K562 (cell line): Measurements from ENCODE around the gene SNX9. TPM values are rescaled to one million over a fixed set of nuclear protein-coding genes. Genes with fewer than 3 reads are reported as not detected.

Source experiments
- BCOR ChIP-seq: fragments of 450-650 bp; IDR thresholded peaks from 2 replicates; pipeline ENCODE4 v1.6.1; 2016
- CBFA2T2 ChIP-seq: fragments of 450-650 bp; conservative IDR thresholded peaks from 2 replicates; pipeline ENCODE4 v1.6.1; 2017; ENCODE audit warnings: mild to moderate bottlenecking
- DNMT1 ChIP-seq: fragments of 450-650 bp; IDR thresholded peaks from 2 replicates; pipeline ENCODE4 v1.6.1; 2016; ENCODE audit warnings: antibody characterized with exemption, mild to moderate bottlenecking
- FOXM1 ChIP-seq, 2 experiments: fragments of 450-650 bp in 1 of 2; sonication (generic) in 1 of 2; formaldehyde crosslinking in 1 of 2; IDR thresholded peaks; 2 replicates each; pipeline versions ENCODE4 v1.6.1 to v1.9.0; 2017 to 2022; ENCODE audit warnings: low read depth in 2 of 2, mild to moderate bottlenecking in 2 of 2, missing genetic modification reagents in 1 of 2, moderate library complexity in 1 of 2
- GABPB2 ChIP-seq: fragments of 250-450 bp; sonication (Bioruptor Pico); conservative IDR thresholded peaks from 2 replicates; pipeline ENCODE4 v1.5.1; 2021; ENCODE audit warnings: mild to moderate bottlenecking
- HNRNPH1 ChIP-seq: fragments of 200-400 bp; formaldehyde crosslinking; optimal IDR thresholded peaks from 2 replicates; pipeline ENCODE3; 2017; ENCODE audit warnings: low read depth, mild to moderate bottlenecking, low read length, moderate library complexity
- KDM4B ChIP-seq, 2 experiments: fragments of 450-650 bp in 1 of 2; sonication (generic) in 1 of 2; IDR thresholded peaks; 2 replicates each; pipeline ENCODE4 v1.6.1; 2016 to 2017; ENCODE audit warnings: borderline replicate concordance in 2 of 2, antibody characterized with exemption in 1 of 2, low read depth in 1 of 2, mild to moderate bottlenecking in 1 of 2
- KLF1 ChIP-seq: fragments of 450-650 bp; IDR thresholded peaks from 2 replicates; pipeline ENCODE4 v1.6.1; 2016; ENCODE audit warnings: missing genetic modification characterization, missing compliant biosample characterization
- POLR2AphosphoS2 ChIP-seq: IDR thresholded peaks from 2 replicates; pipeline ENCODE4 v1.6.1; 2012; ENCODE audit warnings: low read length, improper control_type of control experiment
- SP2 ChIP-seq: IDR thresholded peaks from 2 replicates; pipeline ENCODE4 v1.6.1; 2011; ENCODE audit warnings: mild to moderate bottlenecking, low read depth, low read length, moderate library complexity; ENCODE audit not compliant: poor library complexity, severe bottlenecking; ENCODE audit errors: extremely low read depth
- ZNF232 ChIP-seq: sonication (generic); formaldehyde crosslinking; IDR thresholded peaks from 2 replicates; pipeline ENCODE4 v1.8.0; 2022; ENCODE audit warnings: mild to moderate bottlenecking, missing genetic modification reagents
- ZNF354B ChIP-seq: fragments of 250-450 bp; sonication (Bioruptor Pico); IDR thresholded peaks from 2 replicates; pipeline ENCODE4 v1.4.0; 2020
- ZNF583 ChIP-seq: fragments of 250-450 bp; sonication (Bioruptor Pico); IDR thresholded peaks from 2 replicates; pipeline ENCODE4 v1.4.0; 2020
- polyA plus RNA-seq, 8 experiments: library from polyadenylated mRNA; depleted of rRNA in 4 of 8; stranded (reverse) in 5 of 8; unstranded in 3 of 8; fragments of >200 nt; fragmentation: Nextera tagmentation in 2 of 8; fragmentation: Illumina TruSeq in 1 of 8; extraction: Ambion mirVana in 2 of 8; extraction: Trizol in 1 of 8; gene quantifications; 2 replicates each; pipeline versions ENCODE4 v1.2.1 to v1.2.3, GENCODE V29; 2011 to 2014; ENCODE audit warnings: inconsistent platforms in 1 of 8, missing spikeins in 1 of 8
- total RNA-seq, 7 experiments: library from RNA; depleted of rRNA in 6 of 7; stranded (reverse); fragments of >200 nt in 6 of 7; fragmentation: Illumina TruSeq in 2 of 7; extraction: Trizol in 2 of 7; gene quantifications; 2 replicates each; pipeline versions ENCODE4 v1.2.1 to v1.2.3, GENCODE V29; 2011 to 2021; ENCODE audit warnings: low replicate concordance in 1 of 7
- TF ChIP-seq, protein P1 (sequence below): fragments of 200-800 bp; sonication (Bioruptor generic); IDR thresholded peaks from 2 replicates; pipeline ENCODE4 v1.6.1; 2016; ENCODE audit warnings: missing genetic modification characterization, missing compliant biosample characterization
- TF ChIP-seq, protein P2 (sequence below): sonication (generic); formaldehyde crosslinking; IDR thresholded peaks from 2 replicates; pipeline ENCODE4 v1.8.1; 2023; ENCODE audit warnings: mild to moderate bottlenecking, missing genetic modification reagents
- TF ChIP-seq, protein P3 (sequence below): fragments of 450-650 bp; IDR thresholded peaks from 2 replicates; pipeline ENCODE4 v1.6.1; 2017; ENCODE audit warnings: mild to moderate bottlenecking, moderate library complexity
- TF ChIP-seq, protein P4 (sequence below), 2 experiments: IDR thresholded peaks; 2 replicates each; pipeline ENCODE4 v1.6.1; 2012; ENCODE audit warnings: improper control_type of control experiment in 2 of 2, low read depth in 2 of 2, low read length in 2 of 2, borderline replicate concordance in 1 of 2

The SNX9 gene
- total and polyA plus RNA-seq, 9 of the 15 experiments (the other 6 are each of a cell fraction or from before 2014, with no cell fraction given) = 6.0 to 81.7 (median 57.1) TPM

DNA sequence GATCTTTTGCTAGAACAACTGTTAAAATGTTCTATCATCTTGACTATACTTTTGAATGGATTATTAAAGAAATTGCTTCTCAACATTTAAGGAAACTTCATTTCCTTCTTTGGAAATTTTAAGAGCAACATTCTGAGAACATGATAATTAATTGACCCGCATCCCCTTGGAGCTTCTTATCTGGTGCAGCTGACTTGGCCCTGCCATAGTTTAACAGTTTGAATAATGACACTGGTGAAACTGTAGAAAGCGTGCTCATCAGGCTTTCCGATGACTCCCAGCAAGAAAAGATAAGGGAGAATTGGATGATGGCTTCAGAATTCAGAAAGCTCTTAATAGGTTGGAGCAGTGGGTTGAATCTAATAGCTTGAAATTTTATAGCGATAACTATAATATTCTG lies 38.1 kb downstream of the SNX9 start (continued):
- TF ChIP-seq, protein P1, sequence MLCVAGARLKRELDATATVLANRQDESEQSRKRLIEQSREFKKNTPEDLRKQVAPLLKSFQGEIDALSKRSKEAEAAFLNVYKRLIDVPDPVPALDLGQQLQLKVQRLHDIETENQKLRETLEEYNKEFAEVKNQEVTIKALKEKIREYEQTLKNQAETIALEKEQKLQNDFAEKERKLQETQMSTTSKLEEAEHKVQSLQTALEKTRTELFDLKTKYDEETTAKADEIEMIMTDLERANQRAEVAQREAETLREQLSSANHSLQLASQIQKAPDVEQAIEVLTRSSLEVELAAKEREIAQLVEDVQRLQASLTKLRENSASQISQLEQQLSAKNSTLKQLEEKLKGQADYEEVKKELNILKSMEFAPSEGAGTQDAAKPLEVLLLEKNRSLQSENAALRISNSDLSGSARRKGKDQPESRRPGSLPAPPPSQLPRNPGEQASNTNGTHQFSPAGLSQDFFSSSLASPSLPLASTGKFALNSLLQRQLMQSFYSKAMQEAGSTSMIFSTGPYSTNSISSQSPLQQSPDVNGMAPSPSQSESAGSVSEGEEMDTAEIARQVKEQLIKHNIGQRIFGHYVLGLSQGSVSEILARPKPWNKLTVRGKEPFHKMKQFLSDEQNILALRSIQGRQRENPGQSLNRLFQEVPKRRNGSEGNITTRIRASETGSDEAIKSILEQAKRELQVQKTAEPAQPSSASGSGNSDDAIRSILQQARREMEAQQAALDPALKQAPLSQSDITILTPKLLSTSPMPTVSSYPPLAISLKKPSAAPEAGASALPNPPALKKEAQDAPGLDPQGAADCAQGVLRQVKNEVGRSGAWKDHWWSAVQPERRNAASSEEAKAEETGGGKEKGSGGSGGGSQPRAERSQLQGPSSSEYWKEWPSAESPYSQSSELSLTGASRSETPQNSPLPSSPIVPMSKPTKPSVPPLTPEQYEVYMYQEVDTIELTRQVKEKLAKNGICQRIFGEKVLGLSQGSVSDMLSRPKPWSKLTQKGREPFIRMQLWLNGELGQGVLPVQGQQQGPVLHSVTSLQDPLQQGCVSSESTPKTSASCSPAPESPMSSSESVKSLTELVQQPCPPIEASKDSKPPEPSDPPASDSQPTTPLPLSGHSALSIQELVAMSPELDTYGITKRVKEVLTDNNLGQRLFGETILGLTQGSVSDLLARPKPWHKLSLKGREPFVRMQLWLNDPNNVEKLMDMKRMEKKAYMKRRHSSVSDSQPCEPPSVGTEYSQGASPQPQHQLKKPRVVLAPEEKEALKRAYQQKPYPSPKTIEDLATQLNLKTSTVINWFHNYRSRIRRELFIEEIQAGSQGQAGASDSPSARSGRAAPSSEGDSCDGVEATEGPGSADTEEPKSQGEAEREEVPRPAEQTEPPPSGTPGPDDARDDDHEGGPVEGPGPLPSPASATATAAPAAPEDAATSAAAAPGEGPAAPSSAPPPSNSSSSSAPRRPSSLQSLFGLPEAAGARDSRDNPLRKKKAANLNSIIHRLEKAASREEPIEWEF (CRISPR knock-in tag) = peak; percentile 89; the same call in 1 of the 2 replicates
- TF ChIP-seq KDM4B (IDR thresholded peaks at IDR 0.05; ENCODE audit: borderline replicate concordance in 2 of 2, low read depth in 1 of 2) (no peak), GABPB2 (CRISPR knock-in tag) (no peak), POLR2AphosphoS2 (no peak), SP2 (no peak), ZNF354B (no peak), HNRNPH1 (no peak), DNMT1 (no peak), ZNF232 (CRISPR knock-in tag) (no peak), BCOR (peak; percentile 32; the same call in 1 of the 2 replicates), FOXM1 (IDR thresholded peaks at IDR 0.05; ENCODE audit: low read depth) (peak; percentile 85), FOXM1 (CRISPR knock-in tag; IDR thresholded peaks at IDR 0.05; ENCODE audit: low read depth) (no peak), CBFA2T2 (peak; percentile 80), ZNF583 (CRISPR knock-in tag) (no peak), KLF1 (tag) (no peak)
- TF ChIP-seq, protein P2, sequence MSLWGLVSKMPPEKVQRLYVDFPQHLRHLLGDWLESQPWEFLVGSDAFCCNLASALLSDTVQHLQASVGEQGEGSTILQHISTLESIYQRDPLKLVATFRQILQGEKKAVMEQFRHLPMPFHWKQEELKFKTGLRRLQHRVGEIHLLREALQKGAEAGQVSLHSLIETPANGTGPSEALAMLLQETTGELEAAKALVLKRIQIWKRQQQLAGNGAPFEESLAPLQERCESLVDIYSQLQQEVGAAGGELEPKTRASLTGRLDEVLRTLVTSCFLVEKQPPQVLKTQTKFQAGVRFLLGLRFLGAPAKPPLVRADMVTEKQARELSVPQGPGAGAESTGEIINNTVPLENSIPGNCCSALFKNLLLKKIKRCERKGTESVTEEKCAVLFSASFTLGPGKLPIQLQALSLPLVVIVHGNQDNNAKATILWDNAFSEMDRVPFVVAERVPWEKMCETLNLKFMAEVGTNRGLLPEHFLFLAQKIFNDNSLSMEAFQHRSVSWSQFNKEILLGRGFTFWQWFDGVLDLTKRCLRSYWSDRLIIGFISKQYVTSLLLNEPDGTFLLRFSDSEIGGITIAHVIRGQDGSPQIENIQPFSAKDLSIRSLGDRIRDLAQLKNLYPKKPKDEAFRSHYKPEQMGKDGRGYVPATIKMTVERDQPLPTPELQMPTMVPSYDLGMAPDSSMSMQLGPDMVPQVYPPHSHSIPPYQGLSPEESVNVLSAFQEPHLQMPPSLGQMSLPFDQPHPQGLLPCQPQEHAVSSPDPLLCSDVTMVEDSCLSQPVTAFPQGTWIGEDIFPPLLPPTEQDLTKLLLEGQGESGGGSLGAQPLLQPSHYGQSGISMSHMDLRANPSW = no peak
- TF ChIP-seq, protein P3, sequence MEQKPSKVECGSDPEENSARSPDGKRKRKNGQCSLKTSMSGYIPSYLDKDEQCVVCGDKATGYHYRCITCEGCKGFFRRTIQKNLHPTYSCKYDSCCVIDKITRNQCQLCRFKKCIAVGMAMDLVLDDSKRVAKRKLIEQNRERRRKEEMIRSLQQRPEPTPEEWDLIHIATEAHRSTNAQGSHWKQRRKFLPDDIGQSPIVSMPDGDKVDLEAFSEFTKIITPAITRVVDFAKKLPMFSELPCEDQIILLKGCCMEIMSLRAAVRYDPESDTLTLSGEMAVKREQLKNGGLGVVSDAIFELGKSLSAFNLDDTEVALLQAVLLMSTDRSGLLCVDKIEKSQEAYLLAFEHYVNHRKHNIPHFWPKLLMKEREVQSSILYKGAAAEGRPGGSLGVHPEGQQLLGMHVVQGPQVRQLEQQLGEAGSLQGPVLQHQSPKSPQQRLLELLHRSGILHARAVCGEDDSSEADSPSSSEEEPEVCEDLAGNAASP = no peak
- TF ChIP-seq, protein P4, sequence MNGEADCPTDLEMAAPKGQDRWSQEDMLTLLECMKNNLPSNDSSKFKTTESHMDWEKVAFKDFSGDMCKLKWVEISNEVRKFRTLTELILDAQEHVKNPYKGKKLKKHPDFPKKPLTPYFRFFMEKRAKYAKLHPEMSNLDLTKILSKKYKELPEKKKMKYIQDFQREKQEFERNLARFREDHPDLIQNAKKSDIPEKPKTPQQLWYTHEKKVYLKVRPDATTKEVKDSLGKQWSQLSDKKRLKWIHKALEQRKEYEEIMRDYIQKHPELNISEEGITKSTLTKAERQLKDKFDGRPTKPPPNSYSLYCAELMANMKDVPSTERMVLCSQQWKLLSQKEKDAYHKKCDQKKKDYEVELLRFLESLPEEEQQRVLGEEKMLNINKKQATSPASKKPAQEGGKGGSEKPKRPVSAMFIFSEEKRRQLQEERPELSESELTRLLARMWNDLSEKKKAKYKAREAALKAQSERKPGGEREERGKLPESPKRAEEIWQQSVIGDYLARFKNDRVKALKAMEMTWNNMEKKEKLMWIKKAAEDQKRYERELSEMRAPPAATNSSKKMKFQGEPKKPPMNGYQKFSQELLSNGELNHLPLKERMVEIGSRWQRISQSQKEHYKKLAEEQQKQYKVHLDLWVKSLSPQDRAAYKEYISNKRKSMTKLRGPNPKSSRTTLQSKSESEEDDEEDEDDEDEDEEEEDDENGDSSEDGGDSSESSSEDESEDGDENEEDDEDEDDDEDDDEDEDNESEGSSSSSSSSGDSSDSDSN (IDR thresholded peaks at IDR 0.05; ENCODE audit: borderline replicate concordance in 1 of 2, low read depth in 2 of 2, low read length in 2 of 2) = peak in 1 of 2 experiments; percentile 26; a peak in 1 of 4 replicates
